ENCODE measurements around the gene EFCAB9. TPM values are rescaled to one million over a fixed set of nuclear protein-coding genes. Genes with fewer than 3 reads are reported as not detected.

EFCAB9 gene
- total and polyA plus RNA-seq, 2 donors (not counting 1 experiment from before 2014, with no cell fraction given) = not detected

DNA sequence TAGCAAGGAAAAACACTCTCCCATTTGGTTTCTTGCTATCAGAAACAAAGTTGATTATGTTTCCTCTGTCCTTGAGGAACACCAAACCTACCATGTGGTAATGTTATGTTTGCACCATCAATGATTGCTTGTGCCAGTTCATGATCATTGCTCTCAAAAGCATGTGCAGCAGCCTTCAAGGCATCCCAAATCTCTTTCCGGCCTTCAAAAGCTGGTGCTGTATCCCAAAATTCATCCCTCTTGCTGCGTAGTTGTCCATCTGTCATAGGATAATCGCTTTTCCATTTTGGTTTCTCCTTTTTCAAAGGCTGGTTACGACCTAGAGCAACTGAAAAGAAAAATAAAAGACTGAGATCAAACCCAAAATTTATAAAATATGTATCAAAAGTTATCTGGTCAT lies 40.1 kb downstream of the EFCAB9 start:
- H3K4me3 ChIP-seq (replicated peaks in 1 of 4; ENCODE audit: control extremely low read depth in 1 of 4, insufficient read depth in 1 of 4, low read depth in 3 of 4, low read length in 4 of 4) = no peak overlapping the region
- H3K4me1 ChIP-seq (ENCODE audit: control insufficient read depth, extremely low read depth, insufficient read depth, low read length) = no peaks in the 10 kb centered on the region
- TF ChIP-seq, protein P1, sequence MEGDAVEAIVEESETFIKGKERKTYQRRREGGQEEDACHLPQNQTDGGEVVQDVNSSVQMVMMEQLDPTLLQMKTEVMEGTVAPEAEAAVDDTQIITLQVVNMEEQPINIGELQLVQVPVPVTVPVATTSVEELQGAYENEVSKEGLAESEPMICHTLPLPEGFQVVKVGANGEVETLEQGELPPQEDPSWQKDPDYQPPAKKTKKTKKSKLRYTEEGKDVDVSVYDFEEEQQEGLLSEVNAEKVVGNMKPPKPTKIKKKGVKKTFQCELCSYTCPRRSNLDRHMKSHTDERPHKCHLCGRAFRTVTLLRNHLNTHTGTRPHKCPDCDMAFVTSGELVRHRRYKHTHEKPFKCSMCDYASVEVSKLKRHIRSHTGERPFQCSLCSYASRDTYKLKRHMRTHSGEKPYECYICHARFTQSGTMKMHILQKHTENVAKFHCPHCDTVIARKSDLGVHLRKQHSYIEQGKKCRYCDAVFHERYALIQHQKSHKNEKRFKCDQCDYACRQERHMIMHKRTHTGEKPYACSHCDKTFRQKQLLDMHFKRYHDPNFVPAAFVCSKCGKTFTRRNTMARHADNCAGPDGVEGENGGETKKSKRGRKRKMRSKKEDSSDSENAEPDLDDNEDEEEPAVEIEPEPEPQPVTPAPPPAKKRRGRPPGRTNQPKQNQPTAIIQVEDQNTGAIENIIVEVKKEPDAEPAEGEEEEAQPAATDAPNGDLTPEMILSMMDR (conservative IDR thresholded peaks at IDR 0.05 in 1 of 2, IDR thresholded peaks at IDR 0.05 in 1 of 2; ENCODE audit: low read depth in 1 of 2, low read length in 2 of 2) = no peak
- TF ChIP-seq EZH2 (IDR thresholded peaks at IDR 0.05; ENCODE audit: low read length, missing control alignments) = no peak
- no peak overlapping the region for H2AFZ ChIP-seq (ENCODE audit: low read length)
- no peaks in the 10 kb centered on the region for H4K20me1 ChIP-seq (ENCODE audit: control insufficient read depth, extremely low read depth, insufficient read depth, low read length)
- DNase-seq (ENCODE audit: low read depth in 2 of 2) = no peak
- no peak overlapping the region for H3K9ac ChIP-seq (ENCODE audit: insufficient read depth, low read length)
- peaks cover 10% of the 10 kb centered on the region for H3K79me2 ChIP-seq (ENCODE audit: control insufficient read depth, insufficient read depth, low read length)
- H3K9me3 ChIP-seq (ENCODE audit: control insufficient read depth, insufficient read depth, low read depth, low read length) = no peaks in the 10 kb centered on the region
- no peaks in the 10 kb centered on the region for H3K27me3 ChIP-seq (ENCODE audit: control insufficient read depth, insufficient read depth, low read length)
- no peak overlapping the region for H3K4me2 ChIP-seq (ENCODE audit: extremely low read depth, insufficient read depth, low read length)
- H3K36me3 ChIP-seq (ENCODE audit: control insufficient read depth, insufficient read depth, low read length) = peaks cover 2% of the 10 kb centered on the region
- no peak overlapping the region for H3K27ac ChIP-seq (ENCODE audit: insufficient read depth, low read length)

DNA sequence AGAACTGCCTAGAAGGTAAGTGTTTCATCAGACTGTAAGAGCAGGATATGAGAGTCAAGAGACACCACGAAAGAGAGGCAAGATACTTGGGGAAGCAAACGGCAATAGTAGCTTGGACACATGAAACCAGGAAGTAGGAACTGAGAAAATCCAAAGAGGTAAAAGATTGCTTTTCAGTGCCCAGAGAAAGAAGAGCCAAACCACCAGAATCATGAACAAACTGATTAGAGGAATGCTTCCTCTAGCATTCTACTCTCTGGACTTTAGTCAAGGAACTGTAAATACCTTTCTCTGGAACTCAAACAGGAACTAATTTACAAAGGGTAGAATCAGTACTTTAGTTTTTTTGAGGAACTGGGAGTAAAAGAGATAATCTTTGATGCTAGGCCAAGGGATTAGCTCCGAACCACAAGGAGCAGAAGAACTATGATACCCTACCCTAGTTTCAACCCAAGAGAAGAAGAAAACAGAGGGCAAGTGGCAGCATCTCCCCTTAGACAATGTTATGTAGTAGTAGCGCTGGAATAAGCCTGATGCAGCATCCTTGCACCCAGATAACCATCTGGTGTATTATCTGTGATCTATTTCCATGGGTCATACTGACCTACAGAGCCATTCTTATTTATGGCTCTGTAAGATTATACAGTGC lies 41.3 kb downstream of the EFCAB9 start:
- no peak overlapping the region for H2AFZ ChIP-seq (ENCODE audit: low read length)
- no peaks in the 10 kb centered on the region for H3K36me3 ChIP-seq (ENCODE audit: control insufficient read depth, insufficient read depth, low read length)
- no peak overlapping the region for H3K4me2 ChIP-seq (ENCODE audit: extremely low read depth, insufficient read depth, low read length)
- TF ChIP-seq, protein P1 (conservative IDR thresholded peaks at IDR 0.05 in 1 of 2, IDR thresholded peaks at IDR 0.05 in 1 of 2; ENCODE audit: low read depth in 1 of 2, low read length in 2 of 2) = no peak
- no peak for TF ChIP-seq EZH2 (IDR thresholded peaks at IDR 0.05; ENCODE audit: low read length, missing control alignments)
- H4K20me1 ChIP-seq (ENCODE audit: control insufficient read depth, extremely low read depth, insufficient read depth, low read length) = no peaks in the 10 kb centered on the region
- H3K4me3 ChIP-seq (replicated peaks in 1 of 4; ENCODE audit: control extremely low read depth in 1 of 4, insufficient read depth in 1 of 4, low read depth in 3 of 4, low read length in 4 of 4) = no peak overlapping the region
- no peaks in the 10 kb centered on the region for H3K4me1 ChIP-seq (ENCODE audit: control insufficient read depth, extremely low read depth, insufficient read depth, low read length)
- no peak overlapping the region for H3K27ac ChIP-seq (ENCODE audit: insufficient read depth, low read length)
- peaks cover 10% of the 10 kb centered on the region for H3K79me2 ChIP-seq (ENCODE audit: control insufficient read depth, insufficient read depth, low read length)
- DNase-seq (ENCODE audit: low read depth in 2 of 2) = peak; percentile 5 to 51
- H3K27me3 ChIP-seq (ENCODE audit: control insufficient read depth, insufficient read depth, low read length) = no peaks in the 10 kb centered on the region
- H3K9me3 ChIP-seq (ENCODE audit: control insufficient read depth, insufficient read depth, low read depth, low read length) = no peaks in the 10 kb centered on the region
- H3K9ac ChIP-seq (ENCODE audit: insufficient read depth, low read length) = no peak overlapping the region

DNA sequence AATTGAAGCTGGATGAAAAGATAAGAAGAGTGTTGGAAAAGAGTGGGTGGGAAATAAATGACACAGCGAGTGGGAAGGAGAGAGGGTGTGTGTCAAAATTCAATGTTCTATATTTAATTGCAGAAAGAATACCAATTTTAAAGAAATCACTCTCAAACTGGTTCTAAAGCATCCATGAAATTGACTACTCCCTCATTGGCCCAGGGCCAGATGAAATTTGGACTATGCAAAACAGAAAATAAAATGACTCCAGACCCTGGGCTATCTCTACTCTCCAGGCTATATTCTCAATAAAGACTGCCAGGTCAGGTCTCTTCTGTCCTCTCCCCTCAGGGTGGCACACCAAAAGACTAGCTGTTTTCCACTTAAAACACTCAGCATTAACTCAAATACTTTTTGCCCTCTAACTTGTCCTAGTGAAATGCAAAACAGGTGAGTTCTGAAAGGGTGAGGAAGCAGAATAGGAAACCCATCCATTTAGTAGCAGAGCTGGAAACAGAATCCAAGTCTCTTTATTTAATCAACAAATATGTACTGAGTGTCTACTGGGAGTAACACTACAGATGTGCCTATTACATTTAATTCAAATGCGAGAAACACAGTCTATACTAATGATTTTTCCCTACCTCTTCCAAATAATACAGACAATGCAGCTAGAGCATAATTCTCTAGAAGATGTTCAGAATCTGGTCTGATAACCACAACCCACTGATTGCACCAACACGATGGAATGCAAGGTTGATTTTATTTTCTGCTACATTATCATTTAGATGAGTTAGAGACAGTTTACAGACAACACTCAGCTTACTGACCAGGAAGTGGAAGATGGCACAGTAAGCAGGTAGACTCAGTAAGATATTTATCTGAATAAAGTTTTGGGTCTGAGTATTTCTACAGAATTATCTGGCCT lies 42.1 kb downstream of the EFCAB9 start:
- peak in 1 of 2 donors; percentile 22 for DNase-seq (ENCODE audit: low read depth in 2 of 2)
- Histone ChIP-seq H3K9me3 (ENCODE audit: control insufficient read depth, insufficient read depth, low read depth, low read length) (no peaks in the 10 kb centered on the region), H3K27ac (ENCODE audit: insufficient read depth, low read length) (no peak overlapping the region), H3K79me2 (ENCODE audit: control insufficient read depth, insufficient read depth, low read length) (peaks cover 10% of the 10 kb centered on the region), H2AFZ (ENCODE audit: low read length) (no peak overlapping the region), H3K4me2 (ENCODE audit: extremely low read depth, insufficient read depth, low read length) (no peak overlapping the region), H3K9ac (ENCODE audit: insufficient read depth, low read length) (no peak overlapping the region), H3K36me3 (ENCODE audit: control insufficient read depth, insufficient read depth, low read length) (no peaks in the 10 kb centered on the region), H3K4me1 (ENCODE audit: control insufficient read depth, extremely low read depth, insufficient read depth, low read length) (no peaks in the 10 kb centered on the region), H3K27me3 (ENCODE audit: control insufficient read depth, insufficient read depth, low read length) (no peaks in the 10 kb centered on the region), H3K4me3 (replicated peaks in 1 of 4; ENCODE audit: control extremely low read depth in 1 of 4, insufficient read depth in 1 of 4, low read depth in 3 of 4, low read length in 4 of 4) (no peak overlapping the region), H4K20me1 (ENCODE audit: control insufficient read depth, extremely low read depth, insufficient read depth, low read length) (no peaks in the 10 kb centered on the region)
- TF ChIP-seq, protein P1 (conservative IDR thresholded peaks at IDR 0.05 in 1 of 2, IDR thresholded peaks at IDR 0.05 in 1 of 2; ENCODE audit: low read depth in 1 of 2, low read length in 2 of 2) = no peak
